GM19240 (cell line): ENCODE measurements around the gene CREB3L1.
"Not testable (repeated sequence)": the region's sequence is repeated elsewhere in the genome, so short reads cannot be mapped to it uniquely, and the experiment has no call there.

Experiments used
- DNase-seq: peaks from one replicate; pipeline ENCODE4 v3.0.0; 2011; ENCODE audit warnings: low spot score; ENCODE audit not compliant: insufficient read length

Gene CREB3L1

DNA sequence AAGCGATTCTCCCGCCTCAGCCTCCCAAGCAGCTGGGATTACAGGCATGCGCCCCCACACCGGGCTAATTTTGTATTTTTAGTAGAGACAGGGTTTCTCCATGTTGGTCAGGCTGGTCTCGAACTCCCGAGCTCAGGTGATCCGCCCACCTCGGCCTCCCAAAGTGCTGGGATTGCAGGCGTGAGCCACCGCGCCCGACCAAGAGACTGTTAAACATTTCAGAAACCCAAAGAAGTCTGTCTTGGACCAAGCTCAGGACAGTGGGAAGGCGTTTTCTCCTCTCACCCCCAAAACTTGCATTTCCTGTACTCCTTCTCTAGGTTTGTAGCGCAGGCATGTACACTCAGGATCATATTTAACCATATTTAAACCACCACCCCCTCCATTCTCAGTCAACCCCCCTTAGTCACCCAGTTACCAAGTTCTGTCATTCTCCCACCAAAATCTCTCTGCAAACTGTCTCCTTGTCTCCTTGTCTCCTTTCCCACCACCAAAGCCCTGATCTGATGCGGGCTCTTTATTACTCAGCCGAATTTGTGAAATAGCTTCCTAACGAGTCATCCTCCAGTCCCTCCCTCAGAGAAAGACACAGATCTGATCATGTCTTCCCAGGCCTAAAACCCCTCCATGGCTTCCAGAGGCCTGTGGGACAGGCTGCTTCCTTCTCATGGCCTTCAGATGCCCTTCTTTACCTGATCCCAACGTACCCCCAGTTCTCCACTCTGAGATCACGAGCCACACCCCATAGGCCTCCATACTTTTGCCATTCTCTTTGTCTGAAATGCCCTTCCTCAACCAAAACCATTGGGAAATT, 29.0 kb upstream of the CREB3L1 start:
- no peak for DNase-seq

DNA sequence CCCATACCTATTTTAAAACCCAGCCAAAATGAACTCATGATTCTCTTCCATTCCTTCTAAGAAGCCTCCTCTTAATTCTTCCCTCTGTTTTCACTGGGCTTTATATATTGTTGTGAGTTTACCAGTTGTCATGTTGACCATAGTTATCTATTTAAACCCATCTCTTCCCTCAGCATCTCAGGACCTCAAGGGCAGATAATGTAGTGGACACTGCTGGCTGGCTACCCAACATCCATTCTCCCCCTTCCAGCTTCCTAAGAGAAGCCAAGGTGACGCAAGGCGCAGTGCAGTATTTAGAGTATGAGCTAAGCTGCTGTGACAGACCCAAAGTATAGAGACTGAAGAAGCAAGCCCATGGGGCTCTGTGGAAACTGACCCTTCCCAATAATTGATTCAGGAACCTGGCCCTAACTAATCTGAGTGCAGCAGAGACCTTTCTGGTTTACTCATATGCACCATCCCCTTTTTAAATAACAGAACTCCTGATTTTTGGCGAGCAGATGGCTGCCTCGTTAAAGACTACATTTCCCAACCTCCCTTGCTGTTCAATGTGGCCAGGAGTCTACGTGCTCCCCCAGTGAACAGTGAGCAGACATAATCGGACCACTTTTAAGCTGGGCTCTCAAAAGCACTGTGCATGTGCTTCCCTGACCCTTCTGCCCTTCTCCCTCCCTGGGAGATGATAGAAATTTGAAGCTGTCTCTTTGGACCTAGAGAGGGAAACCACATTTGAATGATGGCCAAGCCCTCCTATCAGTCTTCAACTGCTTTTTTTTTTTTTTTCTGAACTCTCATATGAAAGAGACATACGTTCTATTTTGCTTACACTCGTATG, 28.1 kb upstream of the CREB3L1 start:
- no peak for DNase-seq

DNA sequence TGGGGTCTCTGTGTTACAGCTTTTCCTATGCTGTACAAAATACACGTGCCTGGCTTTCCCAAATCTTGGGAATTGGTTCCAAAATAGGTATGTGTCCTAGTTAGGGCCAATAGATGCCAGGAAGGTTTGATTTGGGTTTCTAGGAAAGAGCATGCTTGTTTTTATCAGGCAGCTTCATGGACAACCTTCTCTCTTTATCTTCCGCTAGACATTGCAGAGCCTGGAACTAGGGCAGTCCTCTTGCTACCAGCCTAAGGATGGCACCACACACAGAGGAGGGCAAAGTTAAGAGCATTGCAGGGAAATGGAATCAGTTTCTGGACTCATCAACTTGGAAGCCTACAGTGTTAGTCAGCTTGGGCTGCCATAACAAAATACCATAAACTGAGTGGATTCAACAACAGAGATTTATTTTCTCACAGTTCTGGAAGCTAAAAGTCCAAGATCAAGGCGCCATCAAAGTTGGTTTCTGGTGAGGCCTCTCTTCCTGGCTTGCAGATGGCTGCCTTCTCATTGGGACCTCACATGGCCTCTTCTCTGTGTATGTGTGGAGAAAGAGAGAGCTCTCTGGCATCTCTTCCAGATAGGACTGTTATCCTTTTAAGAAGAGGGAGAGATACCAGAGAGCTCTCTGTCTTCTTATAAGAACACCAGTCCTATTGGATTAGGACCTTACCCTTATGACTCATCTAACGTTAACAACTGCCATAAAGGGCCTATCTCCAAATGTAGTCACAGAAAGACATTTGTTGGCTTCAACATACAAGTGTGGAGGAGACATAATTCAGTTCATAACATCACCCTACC, 27.3 kb upstream of the CREB3L1 start:
- no peak for DNase-seq

DNA sequence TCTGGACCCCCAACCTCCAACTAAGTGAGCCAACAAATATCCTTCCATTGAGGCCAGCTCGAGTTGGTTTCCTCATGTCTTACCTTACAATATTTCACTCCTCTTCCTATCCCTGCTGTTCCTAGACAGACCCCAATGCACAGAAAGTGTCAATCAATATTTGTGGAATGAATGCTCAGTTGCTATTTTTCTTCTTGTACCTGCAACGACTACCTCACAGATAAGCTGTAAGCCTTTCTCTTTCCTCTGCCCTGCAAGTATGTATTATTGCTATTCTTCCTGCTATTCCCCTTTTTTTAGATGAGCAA, 26.8 kb upstream of the CREB3L1 start:
- DNase-seq = no peak

DNA sequence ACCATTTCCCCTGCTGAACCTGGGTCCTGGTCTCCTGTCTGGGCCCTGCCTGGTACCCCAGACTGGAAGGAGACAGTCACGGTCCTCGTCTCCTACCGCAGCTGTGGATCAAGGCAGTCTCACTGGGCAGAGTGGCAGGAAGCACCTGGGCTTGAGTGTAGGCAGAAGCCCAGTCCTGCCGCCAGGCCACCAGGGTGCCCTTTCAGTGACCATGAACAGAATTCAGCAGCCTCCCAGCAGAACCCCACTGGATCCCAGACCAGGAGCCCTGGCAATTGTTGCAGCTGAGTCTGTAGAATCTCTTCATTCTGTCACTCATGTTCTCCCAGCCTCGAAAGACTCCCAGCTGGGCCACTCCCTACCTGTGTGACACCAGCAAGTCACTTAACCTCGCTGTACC, 25.5 kb upstream of the CREB3L1 start:
- DNase-seq = no peak

DNA sequence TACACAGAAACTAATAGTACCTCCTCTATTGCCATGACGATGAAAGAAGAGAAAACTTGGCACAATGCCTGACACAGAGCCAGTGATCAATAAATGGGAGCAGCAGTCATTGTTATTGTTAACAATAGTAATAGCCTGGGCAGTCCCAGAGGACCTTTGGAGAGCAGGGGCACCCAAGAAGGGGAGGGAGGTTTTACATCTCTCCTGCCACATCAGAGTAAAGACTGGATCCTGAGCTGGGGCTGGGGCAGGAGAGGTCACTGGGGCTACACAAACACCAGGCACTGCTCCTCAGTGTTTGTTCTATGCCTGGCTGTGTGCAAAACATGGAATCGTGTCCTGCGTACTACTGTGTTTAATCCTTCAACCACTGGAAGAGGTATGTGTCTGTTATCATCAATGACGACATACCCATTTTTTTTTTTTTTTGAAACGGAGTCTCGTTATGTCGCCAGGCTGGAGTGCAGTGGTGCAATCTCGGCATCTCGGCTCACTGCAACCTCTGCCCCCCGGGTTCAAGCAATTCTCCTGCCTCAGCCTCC, 25.0 kb upstream of the CREB3L1 start:
- no peak for DNase-seq

DNA sequence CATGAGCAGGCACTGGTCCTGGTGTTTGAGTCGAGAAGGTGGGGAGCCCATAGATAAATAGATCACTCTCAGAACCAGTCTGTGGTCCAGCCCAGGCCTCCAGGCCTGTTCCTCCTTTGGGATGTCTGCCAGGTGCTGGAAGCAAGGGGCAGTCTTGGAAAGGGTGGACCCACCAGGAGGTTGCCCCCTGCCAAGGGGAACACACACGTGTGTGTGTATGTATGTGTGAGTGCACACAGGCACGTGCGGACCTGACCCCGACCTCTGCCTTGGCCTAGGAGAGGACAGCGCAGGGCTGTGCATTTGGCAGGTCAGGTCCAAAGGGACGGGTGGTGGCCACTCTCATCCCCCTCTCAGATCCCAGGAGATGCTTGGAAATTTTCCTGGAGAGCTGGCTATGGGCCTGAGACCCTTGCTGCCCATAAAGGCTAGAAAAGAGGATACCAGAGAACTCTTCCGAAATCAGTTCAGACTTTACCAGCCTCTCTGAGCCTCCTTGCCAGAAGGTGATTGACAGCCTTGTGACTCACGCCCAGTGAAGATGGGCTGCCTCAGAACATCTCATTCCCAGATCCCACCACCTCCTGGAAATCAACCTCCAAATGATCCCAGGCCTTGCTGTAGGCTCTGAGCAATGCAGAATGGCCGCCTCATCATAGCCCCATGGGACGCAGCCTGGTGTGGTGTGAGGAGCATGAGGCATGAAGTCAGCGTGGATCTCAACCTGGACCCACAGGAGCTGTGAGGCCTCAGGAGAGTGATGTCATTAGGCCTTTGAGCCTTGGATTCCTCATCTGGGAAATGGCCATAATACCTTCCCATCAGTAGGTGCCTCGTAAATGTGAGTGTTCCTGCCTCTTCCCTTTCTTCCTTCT, 24.0 kb upstream of the CREB3L1 start:
- DNase-seq = no peak

DNA sequence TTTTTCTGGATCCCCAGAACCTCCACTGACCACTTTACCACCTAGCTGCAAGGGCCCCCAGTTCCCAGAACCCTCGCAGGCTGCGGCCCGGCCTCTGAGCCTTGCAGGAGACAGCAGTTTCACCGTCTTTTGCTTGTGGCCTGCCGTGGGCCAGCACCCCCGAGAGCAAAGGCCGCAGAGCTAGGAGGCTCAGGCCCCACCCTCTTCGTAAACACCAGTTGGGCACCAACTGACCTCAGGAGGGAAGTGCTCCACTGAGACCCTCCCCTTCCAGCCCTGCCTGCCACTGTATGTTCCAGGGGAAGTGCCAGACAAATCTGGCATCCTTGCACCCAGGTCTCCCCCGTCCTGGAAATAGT, 23.4 kb upstream of the CREB3L1 start:
- DNase-seq = no peak

DNA sequence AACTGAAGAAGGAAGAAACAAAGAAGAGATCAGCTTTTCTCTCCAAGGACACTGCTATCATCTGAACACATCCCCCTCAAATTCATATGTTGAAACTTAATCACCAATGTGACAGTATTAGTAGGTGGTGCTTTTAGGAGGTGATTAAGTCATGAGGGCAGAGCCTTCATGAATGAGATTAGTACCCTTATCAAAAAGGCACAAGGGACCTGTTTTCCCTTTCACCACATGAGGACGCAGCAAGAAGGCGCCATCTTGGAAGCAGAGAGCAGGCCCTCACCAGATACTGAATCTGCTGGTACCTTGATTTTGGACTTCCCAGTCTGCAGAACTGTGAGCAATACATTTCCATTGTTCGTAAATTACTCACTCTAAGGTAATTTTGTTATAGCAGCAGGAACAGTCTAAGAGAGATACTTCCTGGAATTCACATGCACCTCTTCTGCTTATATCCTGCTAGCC, 20.9 kb upstream of the CREB3L1 start:
- no peak for DNase-seq

DNA sequence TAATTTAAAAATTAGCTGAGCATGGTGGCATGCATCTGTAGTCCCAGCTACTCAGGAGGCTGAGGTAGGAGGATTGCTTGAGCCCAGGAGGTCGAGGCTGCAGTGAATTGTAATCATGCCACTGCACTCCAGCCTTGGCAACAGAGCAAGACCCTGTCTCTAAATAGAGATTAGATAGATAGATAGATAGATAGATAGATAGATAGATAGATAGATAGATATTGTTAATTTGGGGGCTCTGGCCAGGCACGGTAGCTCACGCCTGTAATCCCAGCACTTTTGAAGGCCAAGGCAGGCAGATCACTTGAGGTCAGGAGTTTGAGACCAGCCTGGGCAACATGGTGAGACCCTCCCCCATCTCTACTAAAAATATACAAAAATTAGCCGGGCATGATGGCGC, 18.1 kb upstream of the CREB3L1 start:
- DNase-seq = not testable (repeated sequence)

DNA sequence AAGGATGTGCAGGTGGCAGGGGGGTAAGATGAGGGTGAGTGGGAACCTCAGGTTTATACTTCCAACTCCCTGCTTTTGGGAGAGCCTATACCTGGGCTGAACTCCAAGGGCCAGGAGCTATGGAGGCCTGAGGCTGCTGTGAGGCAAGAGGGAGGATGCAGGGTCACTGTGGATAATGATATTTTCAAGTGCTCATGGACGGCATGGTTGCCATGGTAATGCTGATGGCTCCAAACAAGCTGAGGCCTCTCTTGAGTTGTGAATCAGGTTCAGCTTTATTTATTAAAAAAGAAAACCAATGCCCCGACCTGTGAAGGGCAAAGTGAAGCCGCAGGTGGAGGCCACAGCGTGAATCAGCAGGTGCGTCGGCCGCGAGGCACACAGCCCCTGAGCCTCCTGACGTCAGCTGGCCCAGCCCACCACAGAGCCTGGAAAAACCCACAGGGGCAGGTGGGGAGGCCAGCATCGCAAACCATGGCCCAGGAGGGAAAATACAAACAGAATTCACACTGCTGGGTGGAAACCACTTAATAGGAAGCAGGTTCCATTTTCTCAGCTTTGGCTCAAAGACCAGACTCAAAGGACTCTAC, 17.4 kb upstream of the CREB3L1 start:
- no peak for DNase-seq

DNA sequence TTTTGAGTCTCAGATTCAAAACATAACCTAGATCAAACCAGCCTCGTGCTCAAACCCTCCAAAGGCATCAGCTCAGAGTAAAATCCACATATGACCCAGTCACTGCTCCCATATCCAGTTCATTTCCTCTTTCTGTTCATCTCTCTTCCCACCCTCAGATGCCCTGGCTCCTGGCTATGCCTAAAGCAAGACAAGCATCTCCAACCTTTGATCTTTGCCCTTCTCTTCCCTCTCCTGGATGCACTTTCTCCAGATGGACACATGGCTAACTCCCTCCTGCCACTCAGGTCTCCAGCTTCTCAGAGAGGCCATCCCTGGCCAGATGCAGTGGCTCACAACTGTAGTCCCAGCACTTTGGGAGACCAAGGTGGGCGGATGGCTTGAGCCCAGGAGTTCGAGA, 14.3 kb upstream of the CREB3L1 start:
- DNase-seq = no peak

DNA sequence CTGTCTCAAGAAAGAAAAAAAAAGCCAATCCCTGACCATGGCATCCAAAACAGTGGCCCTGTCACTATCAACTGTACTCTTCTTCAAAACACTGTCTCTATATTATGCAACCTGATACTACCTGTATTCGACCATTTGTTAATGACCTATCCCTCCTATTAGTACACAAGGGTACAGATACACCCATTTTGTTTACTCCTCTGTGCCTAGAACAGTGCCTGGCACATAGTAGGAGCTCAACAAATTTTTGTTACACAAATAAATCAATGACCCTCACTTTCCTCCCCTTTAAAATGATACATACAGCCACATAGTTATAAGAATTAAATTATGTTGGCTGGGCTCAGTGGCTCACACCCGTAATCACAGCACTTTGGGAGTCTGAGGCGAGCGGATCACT, 13.4 kb upstream of the CREB3L1 start:
- no peak for DNase-seq

DNA sequence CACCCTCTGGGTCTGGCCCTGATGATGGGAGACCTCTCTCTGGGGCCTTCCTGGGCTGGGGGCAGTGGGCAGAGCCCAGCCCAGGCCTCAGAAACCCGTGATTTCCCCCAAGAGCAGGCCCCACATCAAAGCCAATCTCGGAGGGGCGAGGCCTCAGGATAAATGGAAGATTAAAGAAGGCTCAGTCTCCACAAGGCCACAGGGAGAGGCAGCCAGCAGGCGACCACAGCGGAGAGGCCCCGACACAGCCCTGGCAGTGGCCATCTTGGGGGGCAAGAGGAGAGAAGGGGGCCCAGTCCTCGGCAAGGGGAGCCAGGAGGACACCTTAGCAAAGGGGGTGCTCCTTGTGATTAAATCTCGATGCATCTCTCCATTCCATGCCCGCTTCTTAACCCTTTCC, 12.5 kb upstream of the CREB3L1 start:
- no peak for DNase-seq

DNA sequence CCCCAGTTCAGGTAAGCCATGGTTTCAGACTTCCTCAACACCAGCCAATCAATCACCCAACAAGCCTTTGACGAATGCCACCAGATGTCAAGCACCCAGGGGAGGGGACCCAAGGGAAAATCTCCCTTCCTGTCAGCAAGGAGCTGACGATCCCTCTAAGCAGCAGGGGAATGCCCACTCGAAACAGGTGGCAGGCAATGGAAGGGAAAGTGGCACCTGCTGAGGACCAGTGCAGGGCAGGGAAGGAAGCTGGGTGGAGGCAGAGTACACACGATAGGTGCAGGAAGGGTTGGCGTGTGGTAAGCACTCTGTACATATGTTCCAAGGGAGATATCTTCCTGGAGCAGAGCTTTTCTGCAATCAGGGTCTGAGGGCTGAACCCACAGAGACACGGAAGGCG, 11.7 kb upstream of the CREB3L1 start:
- DNase-seq = no peak

DNA sequence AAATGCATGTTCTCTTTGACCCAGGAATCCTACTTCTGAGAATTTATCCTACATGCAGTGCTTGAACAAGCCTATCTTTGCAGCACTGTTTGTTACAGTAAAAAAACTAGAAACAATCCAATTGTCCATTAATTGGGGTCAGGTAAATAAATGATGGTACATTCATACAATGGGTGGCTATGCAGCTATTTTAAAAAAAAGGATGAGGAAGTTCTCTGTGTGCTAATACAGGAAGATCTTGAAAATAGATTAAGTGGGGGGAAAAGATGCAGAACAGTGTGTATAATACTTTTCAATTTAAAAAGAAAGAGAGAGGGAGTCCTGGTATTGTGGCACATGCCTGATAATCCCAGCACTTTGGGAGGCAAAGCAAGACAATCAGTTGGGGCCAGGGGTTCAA, 9.5 kb upstream of the CREB3L1 start:
- no peak for DNase-seq

DNA sequence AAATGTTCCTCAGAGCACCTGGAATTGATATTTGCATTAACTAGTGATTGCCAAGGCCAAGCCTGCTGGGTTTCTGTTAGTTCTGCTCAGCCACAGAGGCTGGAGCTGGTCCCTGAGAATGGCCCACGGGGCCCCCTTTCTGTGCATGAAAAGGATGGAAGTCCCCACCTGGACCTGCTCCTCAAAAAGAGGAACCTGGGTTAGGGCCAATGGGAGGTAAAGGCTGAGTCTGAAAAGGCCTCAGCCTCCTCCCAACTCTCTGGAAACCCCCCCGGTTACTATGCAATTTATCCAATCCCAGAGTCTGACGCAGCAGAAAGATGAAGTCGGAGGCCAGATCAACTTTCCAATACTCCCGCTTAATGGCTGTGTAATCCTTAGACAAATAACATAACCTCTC, 6.8 kb upstream of the CREB3L1 start:
- DNase-seq = peak; percentile 38

DNA sequence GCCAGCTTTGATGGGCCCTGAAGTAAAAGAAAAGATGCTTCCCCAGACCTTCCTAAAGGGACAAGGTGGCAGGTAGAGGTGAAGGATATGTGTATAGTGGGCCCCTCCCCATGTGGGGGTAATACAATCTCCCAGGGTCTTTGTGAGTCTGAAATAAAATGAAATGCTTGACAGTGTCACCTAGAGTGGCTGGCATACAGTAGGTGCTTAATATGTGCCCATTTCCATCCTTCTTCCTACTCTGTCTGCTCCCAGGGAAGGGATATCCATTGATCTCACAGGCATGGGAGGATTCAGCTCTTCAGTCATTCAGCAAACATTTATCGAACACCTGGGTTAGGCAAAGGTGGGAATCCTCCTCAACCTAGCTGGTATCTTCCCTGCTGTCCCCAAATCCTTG, 6.1 kb upstream of the CREB3L1 start:
- no peak for DNase-seq

DNA sequence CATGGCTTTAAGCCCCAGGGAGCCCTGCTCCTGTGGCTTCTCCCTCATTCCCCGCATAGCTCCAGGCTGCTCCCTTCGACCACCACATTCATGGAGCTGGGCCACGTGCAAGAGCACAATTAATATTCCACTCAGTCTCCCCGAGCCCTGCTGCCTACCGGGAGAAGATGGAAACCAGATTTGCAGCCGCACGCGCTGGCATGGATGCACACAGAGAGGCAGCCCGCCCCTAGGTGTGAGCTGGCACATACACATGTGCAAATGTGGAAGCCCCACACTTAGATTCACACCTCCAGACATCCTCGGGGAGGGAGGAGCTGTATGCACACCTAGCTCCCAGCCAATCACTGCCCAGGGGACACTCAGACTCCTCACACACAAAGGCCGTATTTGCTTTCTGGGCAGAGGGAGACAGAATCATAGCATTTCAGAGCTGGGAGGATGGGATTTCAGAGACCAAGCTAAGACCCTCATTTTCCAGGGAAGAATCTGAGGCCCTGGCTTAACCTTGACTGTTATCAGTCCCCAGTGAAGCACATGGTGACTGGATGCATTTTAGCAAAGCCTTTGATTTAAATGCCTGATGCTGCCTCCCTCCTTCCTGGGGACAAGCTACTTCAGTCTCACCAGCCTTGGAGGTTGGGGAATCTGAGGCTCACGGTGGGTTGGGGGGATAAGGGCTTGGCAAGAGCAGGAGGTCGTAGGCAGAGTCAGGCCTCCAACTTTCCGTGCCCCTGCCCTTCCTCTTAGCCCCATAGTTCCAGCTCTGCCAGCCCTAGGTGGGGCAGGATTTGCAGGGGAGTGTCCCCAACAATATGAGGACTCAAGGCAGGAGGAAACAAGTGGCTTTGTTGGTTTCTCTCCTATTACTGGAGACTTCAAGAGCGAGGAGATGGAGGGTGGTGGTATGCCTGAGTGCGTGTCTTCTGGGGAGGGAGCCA, 5.3 kb upstream of the CREB3L1 start:
- DNase-seq = no peak
